ENCODE measurements around the gene AADACL2. TPM values are rescaled to one million over a fixed set of nuclear protein-coding genes. Genes with fewer than 3 reads are reported as not detected.

The AADACL2 gene
- total RNA-seq = not detected in 2 replicates
- long read RNA-seq = 0 reads

- H3K36me3 Mint-ChIP-seq (ENCODE audit: unreplicated experiment) = no peaks in the 10 kb centered on the region
These were observed at the start of gene AADACL2 for GRCh38 chr3:151733613-151734012. TSS of gene AADACL2 (plus strand) at chr3:151733927. CDS start at chr3:151734036, 109 bp downstream.

GRCh38 chr3:151684094-151684493 is 49.6 kb upstream of the AADACL2 start:
- TF ChIP-seq CTCF (IDR thresholded peaks at IDR 0.05) = no peak

More at GRCh38 chr3:151733613-151734012, at the start of gene AADACL2:
- peaks cover 18% of the 10 kb centered on the region for H3K9me3 Mint-ChIP-seq (ENCODE audit: unreplicated experiment)
- H3K4me3 Mint-ChIP-seq (ENCODE audit: unreplicated experiment) = no peak within 1 kb of the TSS
- no peak for TF ChIP-seq CTCF (IDR thresholded peaks at IDR 0.05)
- no peaks in the 10 kb centered on the region for H3K4me1 Mint-ChIP-seq (ENCODE audit: unreplicated experiment)
- no peak for DNase-seq (ENCODE audit: extremely low spot score, unreplicated experiment)
- no peak within 1 kb of the TSS for H3K27ac Mint-ChIP-seq (ENCODE audit: unreplicated experiment)
- H3K27me3 Mint-ChIP-seq (ENCODE audit: unreplicated experiment) = peaks cover 2% of the 10 kb centered on the region

GRCh38 chr3:151686257-151686656 is 47.5 kb upstream of the AADACL2 start:
- H3K9me3 Mint-ChIP-seq (ENCODE audit: unreplicated experiment) = peaks cover 9% of the 10 kb centered on the region
- H3K4me1 Mint-ChIP-seq (ENCODE audit: unreplicated experiment) = no peaks in the 10 kb centered on the region
- no peak for DNase-seq (ENCODE audit: extremely low spot score, unreplicated experiment)
- no peak overlapping the region for H3K4me3 Mint-ChIP-seq (ENCODE audit: unreplicated experiment)
- H3K27me3 Mint-ChIP-seq (ENCODE audit: unreplicated experiment) = no peaks in the 10 kb centered on the region
- H3K27ac Mint-ChIP-seq (ENCODE audit: unreplicated experiment) = no peak overlapping the region
- no peak for TF ChIP-seq CTCF (IDR thresholded peaks at IDR 0.05)
- no peaks in the 10 kb centered on the region for H3K36me3 Mint-ChIP-seq (ENCODE audit: unreplicated experiment)

More at GRCh38 chr3:151684094-151684493, 49.6 kb upstream of the AADACL2 start:
- DNase-seq (ENCODE audit: extremely low spot score, unreplicated experiment) = no peak
- Mint-ChIP-seq H3K27ac (ENCODE audit: unreplicated experiment) (no peak overlapping the region), H3K36me3 (ENCODE audit: unreplicated experiment) (no peaks in the 10 kb centered on the region), H3K4me3 (ENCODE audit: unreplicated experiment) (no peak overlapping the region), H3K4me1 (ENCODE audit: unreplicated experiment) (no peaks in the 10 kb centered on the region), H3K27me3 (ENCODE audit: unreplicated experiment) (no peaks in the 10 kb centered on the region), H3K9me3 (ENCODE audit: unreplicated experiment) (peaks cover 9% of the 10 kb centered on the region)

- no peak for DNase-seq (ENCODE audit: extremely low spot score, unreplicated experiment)
- H3K27ac Mint-ChIP-seq (ENCODE audit: unreplicated experiment) = no peak overlapping the region
- H3K4me3 Mint-ChIP-seq (ENCODE audit: unreplicated experiment) = no peak overlapping the region
- H3K9me3 Mint-ChIP-seq (ENCODE audit: unreplicated experiment) = peaks cover 7% of the 10 kb centered on the region
- H3K36me3 Mint-ChIP-seq (ENCODE audit: unreplicated experiment) = no peaks in the 10 kb centered on the region
- no peak for TF ChIP-seq CTCF (IDR thresholded peaks at IDR 0.05)
- H3K27me3 Mint-ChIP-seq (ENCODE audit: unreplicated experiment) = no peaks in the 10 kb centered on the region
- H3K4me1 Mint-ChIP-seq (ENCODE audit: unreplicated experiment) = no peaks in the 10 kb centered on the region
These were observed 46.7 kb upstream of the AADACL2 start for GRCh38 chr3:151687076-151687475.

GRCh38 chr3:151688571-151688970 is 45.2 kb upstream of the AADACL2 start:
- H3K4me3 Mint-ChIP-seq (ENCODE audit: unreplicated experiment) = no peak overlapping the region
- H3K27me3 Mint-ChIP-seq (ENCODE audit: unreplicated experiment) = no peaks in the 10 kb centered on the region
- H3K36me3 Mint-ChIP-seq (ENCODE audit: unreplicated experiment) = no peaks in the 10 kb centered on the region
- no peak for DNase-seq (ENCODE audit: extremely low spot score, unreplicated experiment)
- H3K27ac Mint-ChIP-seq (ENCODE audit: unreplicated experiment) = no peak overlapping the region
- H3K9me3 Mint-ChIP-seq (ENCODE audit: unreplicated experiment) = no peaks in the 10 kb centered on the region
- TF ChIP-seq CTCF (IDR thresholded peaks at IDR 0.05) = no peak
- H3K4me1 Mint-ChIP-seq (ENCODE audit: unreplicated experiment) = no peaks in the 10 kb centered on the region
